ENCODE results near the gene KCNE2.
"Not testable (repeated sequence)": the region's sequence is repeated elsewhere in the genome, so short reads cannot be mapped to it uniquely, and the experiment has no call there.

DNA sequence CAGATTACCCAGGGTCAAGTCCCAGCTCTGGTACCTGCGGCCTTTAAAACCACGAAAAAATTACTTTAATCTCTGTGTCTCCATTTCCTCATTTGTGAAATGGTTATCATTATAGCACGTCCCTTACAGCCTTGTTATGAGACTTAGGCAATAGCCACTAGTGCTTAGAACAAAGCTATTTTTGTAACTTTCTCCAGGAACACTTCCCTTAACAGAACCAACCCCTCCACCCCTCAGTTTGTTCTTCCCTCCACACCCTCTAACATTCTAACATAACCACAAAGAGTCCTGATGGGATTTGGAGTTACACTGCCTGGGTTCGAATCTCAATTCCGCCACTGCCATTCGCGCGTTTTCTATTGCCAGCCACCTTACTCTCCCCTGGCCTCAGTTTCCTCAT lies 10.7 kb downstream of the KCNE2 start:
- TF ChIP-seq, protein P1, sequence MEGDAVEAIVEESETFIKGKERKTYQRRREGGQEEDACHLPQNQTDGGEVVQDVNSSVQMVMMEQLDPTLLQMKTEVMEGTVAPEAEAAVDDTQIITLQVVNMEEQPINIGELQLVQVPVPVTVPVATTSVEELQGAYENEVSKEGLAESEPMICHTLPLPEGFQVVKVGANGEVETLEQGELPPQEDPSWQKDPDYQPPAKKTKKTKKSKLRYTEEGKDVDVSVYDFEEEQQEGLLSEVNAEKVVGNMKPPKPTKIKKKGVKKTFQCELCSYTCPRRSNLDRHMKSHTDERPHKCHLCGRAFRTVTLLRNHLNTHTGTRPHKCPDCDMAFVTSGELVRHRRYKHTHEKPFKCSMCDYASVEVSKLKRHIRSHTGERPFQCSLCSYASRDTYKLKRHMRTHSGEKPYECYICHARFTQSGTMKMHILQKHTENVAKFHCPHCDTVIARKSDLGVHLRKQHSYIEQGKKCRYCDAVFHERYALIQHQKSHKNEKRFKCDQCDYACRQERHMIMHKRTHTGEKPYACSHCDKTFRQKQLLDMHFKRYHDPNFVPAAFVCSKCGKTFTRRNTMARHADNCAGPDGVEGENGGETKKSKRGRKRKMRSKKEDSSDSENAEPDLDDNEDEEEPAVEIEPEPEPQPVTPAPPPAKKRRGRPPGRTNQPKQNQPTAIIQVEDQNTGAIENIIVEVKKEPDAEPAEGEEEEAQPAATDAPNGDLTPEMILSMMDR (IDR thresholded peaks at IDR 0.05): not testable (repeated sequence)
- not testable (repeated sequence) for TF ChIP-seq EP300 (IDR thresholded peaks at IDR 0.05; ENCODE audit: low read depth); POLR2AphosphoS5 (IDR thresholded peaks at IDR 0.05); POLR2A (IDR thresholded peaks at IDR 0.05)
